Measurements from ENCODE around the gene TUSC2. TPM values are rescaled to one million over a fixed set of nuclear protein-coding genes. Genes with fewer than 3 reads are reported as not detected.
A peak's percentile ranks its signal among the peaks of the same experiment; 100 is the strongest.

TUSC2 gene
- total and polyA plus RNA-seq, 8 donors, result 10.2 to 21.8 (median 17.4) TPM

GRCh38 chr3:50372349-50372748, 44.3 kb upstream of the TUSC2 start:
- Histone ChIP-seq H3K4me1 (no peaks in the 10 kb centered on the region), H3K27me3 (no peaks in the 10 kb centered on the region), H3K27ac (no peak overlapping the region), H3K4me3 (no peak overlapping the region), H3K9me3 (no peaks in the 10 kb centered on the region), H3K36me3 (no peaks in the 10 kb centered on the region)
- DNase-seq, result no peak
- intact Hi-C loops (cut with DNase I), result no loop called here
- 53 to 67% methylated on average over 8 of the region's 8 CpGs for WGBS, 2 donors
- ATAC-seq, result no peak
- FAIRE-seq, result no peak
- no peak for TF ChIP-seq CTCF (IDR thresholded peaks at IDR 0.05)

- Histone ChIP-seq H3K4me3 (no peak overlapping the region), H3K4me1 (peaks cover 0 to 4% (median 0%) of the 10 kb centered on the region in 3 donors), H3K9me3 (no peaks in the 10 kb centered on the region), H3K27ac (no peak overlapping the region), H3K36me3 (no peaks in the 10 kb centered on the region), H3K27me3 (no peaks in the 10 kb centered on the region)
- FAIRE-seq, result no peak
- intact Hi-C loops (cut with DNase I), result no loop called here
- 85% methylated on average over 3 of the region's 3 CpGs for WGBS, 2 donors
- DNase-seq, result no peak
- no peak for ATAC-seq
- no peak for TF ChIP-seq CTCF (IDR thresholded peaks at IDR 0.05)
Observed at GRCh38 chr3:50371133-50371685, 43.2 kb upstream of the TUSC2 start.

- 51 to 61% methylated on average over 14 of the region's 14 CpGs for WGBS, 2 donors
- H3K27ac ChIP-seq, result no peak overlapping the region
- DNase-seq (no peak), ATAC-seq (no peak), FAIRE-seq (no peak)
- TF ChIP-seq CTCF (IDR thresholded peaks at IDR 0.05), result no peak
- peaks cover 0 to 10% (median 0%) of the 10 kb centered on the region in 3 donors for H3K4me1 ChIP-seq
- no peaks in the 10 kb centered on the region for H3K9me3 ChIP-seq
- no peak overlapping the region for H3K4me3 ChIP-seq
- H3K27me3 ChIP-seq, result no peaks in the 10 kb centered on the region
- intact Hi-C loops (cut with DNase I), result no loop called here
- H3K36me3 ChIP-seq, result no peaks in the 10 kb centered on the region
Observed at GRCh38 chr3:50370594-50370993, 42.6 kb upstream of the TUSC2 start.

- H3K27me3 ChIP-seq, result no peaks in the 10 kb centered on the region
- H3K4me1 ChIP-seq, result peaks cover 0 to 10% (median 4%) of the 10 kb centered on the region in 3 donors
- H3K4me3 ChIP-seq, result no peak overlapping the region
- no peaks in the 10 kb centered on the region for H3K36me3 ChIP-seq
- intact Hi-C loops (cut with DNase I), result no loop called here
- DNase-seq (no peak), ATAC-seq (no peak), FAIRE-seq (no peak)
- H3K9me3 ChIP-seq, result no peaks in the 10 kb centered on the region
- 49 to 59% methylated on average over 9 of the region's 9 CpGs for WGBS, 2 donors
- H3K27ac ChIP-seq, result no peak overlapping the region
- no peak for TF ChIP-seq CTCF (IDR thresholded peaks at IDR 0.05)
Observed at GRCh38 chr3:50369012-50369670, 41.1 kb upstream of the TUSC2 start.

GRCh38 chr3:50365842-50366220, 37.8 kb upstream of the TUSC2 start:
- no peak for FAIRE-seq
- Histone ChIP-seq H3K9me3 (no peaks in the 10 kb centered on the region), H3K36me3 (no peaks in the 10 kb centered on the region), H3K4me1 (peaks cover 0 to 10% (median 4%) of the 10 kb centered on the region in 3 donors), H3K4me3 (peak overlapping the region; percentile 41 to 79 (median 64)), H3K27me3 (no peaks in the 10 kb centered on the region), H3K27ac (peak overlapping the region in 1 of 4 donors; percentile 63)
- 65 to 68% methylated on average over 5 of the region's 5 CpGs for WGBS, 2 donors
- no peak for TF ChIP-seq CTCF (IDR thresholded peaks at IDR 0.05)
- no peak for ATAC-seq
- intact Hi-C loops (cut with DNase I), result no loop called here
- DNase-seq, result no peak

Measured in pancreas (tissue), 10 donors.